ENCODE measurements around the gene KCND2.
"Not testable (repeated sequence)": the region's sequence is repeated elsewhere in the genome, so short reads cannot be mapped to it uniquely, and the experiment has no call there.

The KCND2 gene

DNA sequence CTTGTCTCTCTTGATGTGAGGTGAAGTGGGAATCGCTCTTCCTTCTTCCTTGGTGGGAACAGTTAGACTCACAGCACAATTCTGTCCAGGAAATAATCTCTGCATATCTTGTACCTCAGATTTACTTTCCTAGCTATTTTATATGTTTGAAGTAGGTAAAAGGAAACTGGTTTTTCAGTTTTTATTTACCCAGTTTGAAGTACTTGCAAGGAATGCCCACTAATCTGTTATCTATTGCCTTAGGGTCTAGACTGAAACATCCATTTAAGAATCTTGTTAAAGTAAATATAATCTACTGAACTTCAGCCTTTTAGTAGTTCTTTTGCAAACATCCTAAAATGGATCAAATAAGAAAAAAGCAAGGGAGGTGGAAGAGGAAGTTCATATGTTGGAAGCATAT lies 229.8 kb downstream of the KCND2 start:
- no peak for DNase-seq

- no peak for DNase-seq
Observed at GRCh38 chr7:120504386-120504785, 231.4 kb downstream of the KCND2 start.

DNA sequence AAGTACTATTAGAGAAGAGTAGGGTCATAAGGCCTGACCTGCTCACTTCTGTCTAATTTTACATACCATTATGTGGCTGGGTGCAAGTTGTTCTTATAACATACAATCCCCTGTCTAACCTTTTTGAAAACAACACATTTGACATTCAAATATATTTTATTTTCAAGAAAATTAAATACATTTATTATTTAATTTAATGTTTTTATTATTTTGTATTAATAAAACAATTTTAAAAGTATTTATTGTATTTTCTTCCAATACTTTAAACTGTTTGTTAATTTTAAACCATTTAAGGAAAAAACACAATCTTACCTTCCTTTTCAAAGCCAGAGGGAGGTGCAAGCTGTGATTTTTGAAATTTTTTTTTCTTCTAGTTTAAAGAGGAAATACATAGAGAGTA lies 232.8 kb downstream of the KCND2 start:
- no peak for DNase-seq

- DNase-seq: no peak
Observed at GRCh38 chr7:120512701-120513100, 239.7 kb downstream of the KCND2 start.

DNA sequence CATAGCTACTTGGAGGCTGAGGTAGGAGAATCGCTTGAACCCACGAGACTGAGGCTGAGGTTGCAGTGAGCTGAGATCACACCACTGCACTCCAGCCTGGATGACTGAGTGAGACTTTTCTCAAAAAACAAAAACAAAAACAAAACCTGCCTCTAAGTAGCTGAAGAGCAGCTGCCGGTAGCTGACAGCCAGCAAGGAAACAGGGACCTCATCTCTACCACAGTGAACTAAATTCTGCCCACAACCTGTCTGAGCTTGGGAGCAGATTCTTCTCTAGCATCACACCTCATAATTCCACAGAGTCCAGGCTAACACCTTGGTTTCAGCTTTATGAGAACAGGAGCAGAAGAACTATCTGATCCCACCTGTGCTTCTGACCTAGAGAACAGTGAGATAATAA lies 246.2 kb downstream of the KCND2 start:
- DNase-seq: no peak

GRCh38 chr7:120521761-120522737 lies 249.1 kb downstream of the KCND2 start:
- no peak for DNase-seq

GRCh38 chr7:120523985-120524384 lies 251.0 kb downstream of the KCND2 start:
- DNase-seq: no peak

DNA sequence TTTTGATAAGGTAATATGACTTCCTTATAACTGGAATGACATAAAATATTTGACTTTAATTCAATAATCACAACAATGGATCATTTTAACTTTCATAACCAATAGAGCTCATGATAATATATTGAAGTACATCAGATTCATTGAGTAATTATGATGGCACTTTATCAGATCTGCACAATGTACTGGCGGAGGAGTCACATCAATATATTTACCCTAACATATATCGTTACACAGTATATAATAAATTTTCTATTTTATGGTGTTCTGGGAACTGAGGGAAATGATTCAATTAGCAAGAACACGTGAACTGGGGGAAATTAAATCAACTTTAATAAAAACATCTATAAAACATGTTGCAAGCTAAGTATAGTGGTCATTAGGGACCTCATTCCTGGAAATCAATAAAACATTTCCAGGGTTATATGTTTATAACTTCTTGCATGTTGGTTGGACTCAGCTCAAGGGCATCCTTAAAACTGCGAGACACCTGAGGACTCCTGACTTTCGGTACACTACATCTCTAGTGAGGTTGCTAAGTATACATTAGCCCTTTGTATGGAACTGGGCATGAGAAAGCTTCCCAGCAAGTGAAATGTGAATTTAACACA lies 254.0 kb downstream of the KCND2 start:
- no peak for DNase-seq

- no peak for DNase-seq
Observed at GRCh38 chr7:120529736-120530135, 256.8 kb downstream of the KCND2 start.

GRCh38 chr7:120538335-120538734 lies 265.4 kb downstream of the KCND2 start:
- DNase-seq: no peak

GRCh38 chr7:120539321-120539720 lies 266.3 kb downstream of the KCND2 start:
- DNase-seq: no peak

GRCh38 chr7:120547605-120548004 lies 274.6 kb downstream of the KCND2 start:
- no peak for DNase-seq

- DNase-seq: no peak
Observed at GRCh38 chr7:120550494-120551048, 277.6 kb downstream of the KCND2 start.

DNA sequence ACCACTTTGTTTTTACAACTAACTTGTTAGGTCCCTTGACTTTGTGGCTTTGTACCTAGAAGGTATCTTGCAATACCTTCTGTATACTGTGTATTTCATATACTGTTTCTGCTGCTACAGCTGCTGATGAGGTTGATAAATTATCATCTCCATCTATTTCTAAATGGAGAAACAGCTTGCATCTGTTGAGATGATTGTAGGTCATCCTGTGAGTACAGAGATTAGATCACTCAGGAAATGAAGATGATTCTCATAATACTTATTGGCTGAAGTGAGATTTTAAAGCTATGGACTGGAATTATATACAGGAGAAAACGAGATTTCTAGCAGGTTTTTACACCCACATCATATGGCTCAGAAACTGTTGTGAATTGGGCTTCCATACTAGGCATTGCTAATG lies 280.5 kb downstream of the KCND2 start:
- DNase-seq: no peak

GRCh38 chr7:120554960-120555571 lies 282.1 kb downstream of the KCND2 start:
- DNase-seq: peak; percentile 7 to 17

DNA sequence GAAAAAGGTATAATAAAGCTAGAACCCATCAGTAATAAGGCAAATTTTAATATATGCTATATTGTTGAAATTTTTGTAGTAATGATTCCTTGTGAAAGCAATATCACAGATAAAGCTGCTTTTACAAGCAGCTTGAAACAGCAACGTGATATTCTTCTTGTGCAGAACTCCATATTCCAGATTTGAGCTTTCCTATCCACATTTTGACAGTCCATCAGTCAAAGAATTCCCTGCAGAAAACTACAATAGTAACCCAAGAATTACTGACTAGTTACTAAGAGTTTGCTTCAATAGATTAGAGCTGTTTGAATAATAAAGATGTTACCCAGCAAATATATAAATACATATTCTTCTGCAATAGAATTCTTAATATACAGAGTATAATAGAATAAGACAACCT lies 291.2 kb downstream of the KCND2 start:
- no peak for DNase-seq

DNA sequence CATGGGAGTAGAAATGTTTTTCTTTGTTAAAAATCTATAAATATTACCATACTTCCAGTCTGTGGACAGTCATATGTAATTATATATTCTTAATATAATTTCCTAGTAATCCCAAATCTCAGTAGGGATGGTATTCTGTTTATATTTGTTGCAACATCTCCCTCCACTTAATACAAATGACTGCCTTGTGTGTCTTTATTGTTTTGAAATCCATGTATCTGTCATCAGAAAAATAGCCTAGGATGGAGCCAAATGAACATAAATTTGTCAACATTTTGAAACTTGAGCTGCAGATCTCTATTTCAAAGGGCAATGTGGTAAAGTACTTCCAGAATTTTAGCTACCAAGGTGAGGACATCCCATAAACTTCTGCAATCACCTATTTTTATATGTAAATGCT lies 294.2 kb downstream of the KCND2 start:
- no peak for DNase-seq

DNA sequence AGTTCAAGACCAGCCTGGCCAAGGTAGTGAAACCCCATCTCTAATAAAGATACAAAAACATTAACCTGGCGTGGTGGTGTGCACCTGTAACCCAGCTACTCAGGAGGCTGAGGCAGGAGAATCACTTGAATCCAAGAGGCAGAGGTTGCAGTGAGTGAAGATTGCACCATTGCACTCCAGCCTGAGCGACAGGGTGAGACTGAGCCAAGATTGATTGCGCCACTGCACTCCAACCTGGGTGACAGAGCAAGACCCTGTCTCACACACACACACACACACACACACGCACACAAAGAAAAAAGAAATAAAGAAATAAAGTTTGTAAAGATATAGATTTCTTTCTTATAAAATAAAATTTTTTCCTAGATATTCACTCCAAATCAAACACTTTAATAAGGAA lies 305.7 kb downstream of the KCND2 start:
- not testable (repeated sequence) for DNase-seq

DNA sequence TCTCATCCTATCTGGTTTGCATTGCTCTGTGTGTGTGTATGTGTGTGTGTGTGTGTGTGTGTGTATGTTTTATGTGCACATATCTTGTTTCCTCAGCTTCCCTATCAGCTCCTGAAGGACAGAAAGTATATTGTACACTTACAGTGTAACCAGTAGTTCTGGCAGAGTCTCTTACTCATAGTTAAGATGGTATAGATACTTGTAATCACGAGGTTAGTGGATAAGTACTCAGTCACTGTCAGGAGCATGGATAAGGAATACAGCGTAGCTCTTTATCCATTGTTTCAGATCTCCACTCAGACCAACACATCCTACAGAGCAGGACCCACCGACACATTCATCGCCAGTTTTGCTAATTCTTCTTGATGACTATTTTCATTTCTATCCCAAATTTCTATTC lies 309.9 kb downstream of the KCND2 start:
- no peak for DNase-seq

DNA sequence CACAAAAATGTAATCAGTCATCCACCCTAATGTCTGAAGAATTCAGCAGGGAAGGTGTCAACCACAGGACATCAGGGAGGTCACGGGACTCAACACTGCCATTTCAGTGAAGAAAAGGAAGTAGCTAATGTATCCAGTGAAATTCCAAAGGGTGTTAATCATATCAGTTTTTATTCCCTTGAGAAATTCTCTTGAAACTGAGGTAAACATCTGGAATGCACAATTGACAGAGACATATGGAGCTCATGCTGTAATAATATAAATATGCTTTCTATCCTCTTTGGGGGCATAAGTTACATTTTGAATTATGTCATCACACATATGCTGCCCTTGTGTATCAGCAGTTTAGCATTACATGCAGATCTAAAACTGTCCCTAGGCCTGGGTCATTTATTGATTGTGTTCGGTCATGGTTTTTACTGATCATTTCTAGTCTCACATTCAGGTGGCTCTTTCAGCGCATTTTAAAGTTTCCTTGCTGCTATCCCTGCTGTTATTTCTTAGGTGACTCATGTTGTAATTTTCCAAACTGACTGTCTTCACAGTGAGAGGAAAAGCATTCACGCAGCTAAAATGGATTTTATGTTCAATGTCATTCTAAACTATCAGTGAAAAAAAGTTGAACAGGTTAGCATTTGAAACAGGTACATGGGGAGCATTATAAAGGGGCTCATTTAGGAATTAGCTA lies 311.1 kb downstream of the KCND2 start:
- no peak for DNase-seq

- DNase-seq: no peak
Observed at GRCh38 chr7:120586571-120586970, 313.6 kb downstream of the KCND2 start.

DNA sequence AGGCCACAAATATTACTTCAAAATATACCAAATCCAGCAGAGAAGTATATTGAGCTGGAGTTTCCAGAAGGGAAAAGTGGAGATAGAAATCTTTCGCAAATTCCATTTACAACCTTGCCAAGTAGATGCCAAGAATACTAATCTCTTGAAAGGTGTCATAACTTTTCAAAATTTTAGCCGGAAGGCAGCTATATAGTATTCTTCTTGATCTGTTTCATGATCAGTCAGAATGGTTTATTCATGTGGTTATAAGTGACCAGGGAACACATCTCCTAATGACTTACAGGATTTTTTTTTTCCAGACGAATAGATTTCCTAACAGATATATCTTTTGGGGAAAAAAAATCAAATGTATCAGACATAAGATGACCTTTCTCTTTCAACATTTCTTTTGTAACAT lies 314.3 kb downstream of the KCND2 start:
- DNase-seq: no peak

GRCh38 chr7:120588416-120588815 lies 315.4 kb downstream of the KCND2 start:
- DNase-seq: no peak
